ACHN (cell line): ENCODE data around the gene CRB3.

Source experiments
- DNase-seq: peaks from one replicate; pipeline ENCODE4 v3.0.0-alpha.2; 2015
- in situ Hi-C: cut with HindIII; loops from 2 replicates; pipeline ENCODE4 v1.10.0; 2017; ENCODE audit warnings: low sequenced_read_pairs, low pct_ligation_motif_present, low pct_unique_long_range_greater_than_20kb

CRB3 gene

DNA sequence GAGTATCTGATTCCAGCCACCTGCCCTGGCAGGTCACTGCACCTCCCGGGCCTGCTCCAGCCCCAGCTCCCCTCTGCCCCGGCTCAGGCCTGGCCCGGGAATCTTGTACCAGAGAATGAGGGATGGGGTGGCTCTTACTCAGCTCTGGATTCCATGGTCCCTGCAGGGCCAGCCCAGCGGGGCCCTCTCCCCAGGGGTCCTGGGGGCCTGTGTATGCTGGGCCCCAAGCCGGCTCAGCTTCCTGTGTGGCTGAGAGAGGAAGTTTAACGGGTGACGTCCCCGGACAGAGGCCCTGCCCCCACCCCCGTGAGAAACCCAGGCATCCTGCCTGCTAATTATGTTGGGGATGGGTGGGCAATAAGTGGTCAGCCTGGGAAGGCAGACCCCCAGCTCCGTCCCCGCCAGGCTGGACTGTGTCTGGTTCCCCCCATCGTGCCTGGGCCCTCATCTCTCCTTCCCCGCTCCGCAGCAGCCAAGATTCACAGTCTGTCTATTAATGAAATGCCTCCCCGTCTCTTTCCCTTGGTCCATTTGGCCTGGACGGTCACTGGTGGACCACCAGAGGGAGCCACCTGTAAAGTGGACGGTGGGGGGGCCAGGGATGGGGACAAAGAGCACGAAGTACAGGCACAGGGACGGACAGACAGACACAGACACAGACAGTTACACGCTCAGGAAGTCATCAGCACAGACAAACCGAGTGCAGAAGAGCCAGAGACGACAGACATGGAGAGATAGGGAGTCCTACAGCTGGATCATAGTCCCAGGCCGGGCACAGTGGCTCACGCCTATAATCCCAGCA, 17.7 kb downstream of the CRB3 start, which contains the start of gene DENND1C:
TSS of gene DENND1C (minus strand) at position 247 of the 802 bp plus-strand sequence. CDS start at position 155, 92 bp downstream.
- peak; percentile 39 for DNase-seq
- in situ Hi-C loops = no loop called here

- DNase-seq = no peak
- in situ Hi-C loops = no loop called here
Measured at GRCh38 chr19:6482343-6482686, 18.2 kb downstream of the CRB3 start.

GRCh38 chr19:6483235-6483634, 19.2 kb downstream of the CRB3 start:
- in situ Hi-C loops = no loop called here
- DNase-seq = no peak

DNA sequence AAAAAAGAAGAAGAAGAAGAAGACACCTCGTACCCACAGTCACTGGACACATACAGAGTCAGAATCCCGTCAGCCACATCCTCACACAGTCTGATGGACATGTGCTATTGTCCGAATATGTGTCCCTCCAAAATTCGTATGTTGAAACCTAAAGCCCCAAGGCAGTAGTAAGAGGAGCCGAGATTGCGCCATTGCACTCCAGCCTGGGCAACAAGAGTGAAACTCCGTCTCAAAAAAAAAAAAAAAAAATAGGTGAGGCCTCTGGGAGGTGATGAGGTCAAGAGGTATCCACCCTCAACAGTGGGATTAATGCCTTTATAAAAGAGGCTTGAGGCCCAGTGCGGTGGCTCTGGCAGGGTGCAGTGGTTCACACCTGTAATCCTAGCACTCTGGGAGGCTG, 20.2 kb downstream of the CRB3 start:
- DNase-seq = no peak
- in situ Hi-C loops = no loop called here

GRCh38 chr19:6484831-6485230, 20.8 kb downstream of the CRB3 start:
- no peak for DNase-seq
- in situ Hi-C loops = no loop called here

GRCh38 chr19:6489278-6490061, 25.4 kb downstream of the CRB3 start:
- in situ Hi-C loops = no loop called here
- no peak for DNase-seq

DNA sequence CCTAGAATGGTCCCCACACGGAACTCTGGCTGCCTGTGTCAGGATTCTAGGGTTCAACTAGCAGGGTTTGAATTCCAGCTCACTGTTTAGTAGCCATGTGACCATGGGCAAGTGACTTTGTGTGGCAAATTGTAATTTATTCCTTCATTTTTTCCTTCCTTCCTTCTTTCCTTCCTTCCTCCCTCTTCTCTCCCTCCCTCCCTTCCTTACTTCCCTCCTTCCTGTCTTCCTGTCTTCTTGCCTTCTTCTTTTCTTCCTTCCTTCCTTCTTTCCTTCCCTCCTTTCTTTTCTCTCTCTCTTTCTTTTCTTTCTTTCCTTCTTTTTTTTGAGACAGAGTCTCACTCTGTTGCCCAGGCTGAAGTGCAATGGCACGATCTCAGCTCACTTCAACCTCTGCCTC, 26.1 kb downstream of the CRB3 start:
- DNase-seq = no peak
- in situ Hi-C loops = no loop called here

DNA sequence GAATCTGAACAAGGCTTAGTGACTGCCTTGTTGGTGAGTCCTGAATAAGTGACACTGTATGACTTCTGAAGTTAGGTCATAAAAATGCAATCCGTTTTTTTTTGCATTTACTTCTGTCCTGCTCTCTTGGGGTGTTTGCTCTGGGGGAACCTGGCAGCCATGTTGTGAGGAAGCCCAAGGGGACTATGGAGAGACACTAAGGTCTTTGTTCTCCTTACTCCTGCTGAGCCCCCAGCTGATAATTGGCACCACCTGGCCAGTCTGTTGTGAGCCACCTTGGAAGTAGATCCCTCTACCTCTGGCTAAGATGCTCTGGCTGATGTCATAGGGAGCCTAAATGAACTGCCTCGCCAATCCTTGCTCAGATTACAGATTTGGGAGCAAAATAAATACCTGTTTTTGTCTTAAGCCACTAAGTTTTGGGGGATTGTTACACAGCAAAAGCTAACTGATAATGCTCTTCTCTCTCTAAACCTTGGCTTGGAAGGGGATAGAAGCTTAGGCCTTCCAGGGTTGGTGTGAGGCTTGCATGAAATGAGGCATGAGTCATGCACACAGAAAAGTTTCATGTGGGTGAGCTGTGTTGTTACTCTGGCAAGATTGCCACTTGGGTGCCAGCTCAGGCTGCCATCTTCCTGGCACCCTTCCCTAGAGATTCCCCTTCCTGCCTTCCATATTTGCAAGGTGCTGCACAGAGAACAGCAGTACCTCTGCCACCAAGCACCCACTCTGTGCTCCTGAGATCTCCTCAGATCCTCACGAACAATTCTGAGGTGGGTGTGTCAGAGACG, 27.9 kb downstream of the CRB3 start:
- no peak for DNase-seq
- in situ Hi-C loops = no loop called here

- DNase-seq = no peak
- in situ Hi-C loops = no loop called here
Measured at GRCh38 chr19:6494438-6495036, 30.5 kb downstream of the CRB3 start.

- in situ Hi-C loops = no loop called here
Measured at GRCh38 chr19:6495947-6496346, 31.9 kb downstream of the CRB3 start.

DNA sequence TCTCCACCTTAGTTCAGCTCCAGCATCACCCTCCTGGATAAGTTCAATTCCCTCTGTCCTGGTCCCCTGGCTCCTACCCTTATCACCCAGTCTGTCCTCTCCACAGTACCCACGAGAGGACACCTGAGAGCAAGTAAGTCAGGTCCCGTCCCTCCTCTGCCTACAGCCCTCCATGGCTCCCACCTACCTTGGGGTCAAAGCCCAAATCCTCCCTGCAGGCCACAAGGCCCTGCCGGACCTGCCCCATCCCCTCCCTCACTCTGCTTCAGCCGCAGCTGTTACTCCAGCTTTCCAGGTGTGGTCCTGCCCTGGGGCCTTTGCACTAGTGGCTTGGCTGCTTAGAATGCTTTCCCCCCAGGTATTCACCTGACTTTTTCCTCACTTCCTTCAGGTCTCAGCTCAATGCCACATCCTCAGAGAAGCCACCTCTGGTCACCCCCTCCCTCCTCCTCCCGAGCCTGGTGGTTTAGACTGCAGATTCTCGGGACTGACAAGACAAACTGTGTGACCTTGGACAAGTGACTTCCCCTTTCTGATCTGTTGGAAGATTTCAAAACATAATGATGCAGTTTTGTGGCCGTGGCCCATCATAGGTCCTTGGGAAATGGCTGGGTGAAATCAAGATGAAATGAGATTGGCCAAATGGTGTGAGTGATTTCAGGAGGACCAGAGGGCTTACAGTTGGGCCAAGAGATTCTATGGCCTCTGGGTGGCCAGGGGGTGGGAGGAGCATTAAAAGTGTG, 34.4 kb downstream of the CRB3 start:
- DNase-seq = no peak
- in situ Hi-C loops = no loop called here

More at GRCh38 chr19:6495947-6496346, 31.9 kb downstream of the CRB3 start:
- DNase-seq = no peak

DNA sequence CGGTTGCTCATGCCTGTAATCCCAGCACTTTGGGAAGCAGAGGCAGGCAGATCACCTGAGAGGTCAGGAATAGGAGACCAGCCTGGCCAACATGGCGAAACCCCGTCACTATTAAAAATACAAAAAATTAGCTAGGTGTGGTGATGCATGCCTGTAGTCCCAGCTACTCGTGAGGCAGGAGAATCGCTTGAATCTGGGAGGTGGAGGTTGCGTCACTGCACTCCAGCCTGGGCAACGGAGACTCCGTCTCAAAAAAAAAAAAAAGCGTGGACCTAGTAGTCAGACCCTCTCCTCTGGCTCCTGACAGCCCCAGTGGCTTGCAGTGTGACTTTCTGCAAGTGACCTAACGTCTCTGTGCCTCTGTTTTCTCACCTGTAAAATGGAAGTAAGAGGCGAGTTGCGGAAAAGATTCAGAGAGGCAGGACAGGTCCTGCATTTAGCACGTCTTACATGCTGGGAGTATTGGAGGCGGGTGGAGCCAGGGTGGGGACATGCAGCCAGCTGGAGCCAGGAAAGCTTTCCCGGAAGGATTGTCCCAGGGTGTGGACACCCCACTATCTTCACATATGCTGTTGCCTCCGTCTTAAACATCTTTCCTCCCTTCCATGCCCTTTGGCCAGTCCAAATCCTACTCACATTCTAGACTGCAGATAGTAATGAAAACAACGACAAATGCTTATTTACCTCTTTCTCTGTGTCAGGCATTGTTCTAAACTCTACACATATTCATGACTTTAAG, 35.1 kb downstream of the CRB3 start:
- DNase-seq = no peak
- in situ Hi-C loops = no loop called here

GRCh38 chr19:6500837-6501739, 37.0 kb downstream of the CRB3 start:
- no peak for DNase-seq
- in situ Hi-C loops = no loop called here

DNA sequence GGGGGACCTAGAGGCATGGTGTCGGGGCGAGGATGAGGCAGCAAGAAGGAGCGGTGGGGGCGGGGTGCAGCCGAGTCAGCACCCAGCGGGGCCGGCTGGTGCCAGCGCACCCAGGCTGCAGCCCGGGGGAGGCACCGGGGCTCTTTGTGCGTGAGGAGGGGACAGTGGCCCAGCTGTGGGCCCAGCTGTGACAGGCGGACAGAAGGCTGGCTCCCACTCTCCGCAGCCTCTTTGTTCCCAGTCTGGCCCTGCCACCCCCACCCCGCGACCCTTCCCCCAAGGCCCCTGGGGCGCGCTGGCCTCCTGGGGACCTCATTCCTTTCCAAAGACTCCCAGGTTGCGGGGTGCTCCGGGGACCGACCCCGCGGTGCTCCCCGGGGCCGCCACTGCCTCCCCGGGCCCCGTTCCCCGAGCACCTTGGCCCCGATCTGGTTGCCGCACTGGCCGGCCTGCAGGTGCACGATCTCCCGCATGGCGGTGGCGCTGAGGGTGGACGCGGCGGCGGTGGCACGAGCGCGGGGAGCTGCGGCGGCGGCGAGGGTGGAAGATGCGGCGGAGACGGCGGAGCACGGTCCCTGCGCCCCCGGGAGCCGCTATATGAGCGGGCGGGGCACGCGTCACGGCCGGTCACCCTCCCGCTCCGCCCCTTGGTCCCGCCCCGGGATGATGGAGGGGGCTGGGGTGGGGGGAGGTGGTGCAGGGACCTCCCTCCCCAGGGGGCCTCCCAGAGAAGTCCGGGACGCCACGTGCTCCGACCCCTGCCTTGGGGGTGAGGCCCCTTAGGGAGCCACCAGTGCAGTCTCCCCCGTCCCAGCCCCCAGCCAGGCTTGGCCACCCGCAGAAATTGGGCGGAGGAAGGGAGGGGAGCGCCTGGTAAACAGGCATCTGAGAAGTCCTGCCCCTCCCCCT, 37.9 kb downstream of the CRB3 start, which contains the start of gene TUBB4A:
TSS of gene TUBB4A (minus strand) at position 570 of the 909 bp plus-strand sequence. CDS start at position 473, 97 bp downstream.
- in situ Hi-C loops = no loop called here
- DNase-seq = peak; percentile 26

DNA sequence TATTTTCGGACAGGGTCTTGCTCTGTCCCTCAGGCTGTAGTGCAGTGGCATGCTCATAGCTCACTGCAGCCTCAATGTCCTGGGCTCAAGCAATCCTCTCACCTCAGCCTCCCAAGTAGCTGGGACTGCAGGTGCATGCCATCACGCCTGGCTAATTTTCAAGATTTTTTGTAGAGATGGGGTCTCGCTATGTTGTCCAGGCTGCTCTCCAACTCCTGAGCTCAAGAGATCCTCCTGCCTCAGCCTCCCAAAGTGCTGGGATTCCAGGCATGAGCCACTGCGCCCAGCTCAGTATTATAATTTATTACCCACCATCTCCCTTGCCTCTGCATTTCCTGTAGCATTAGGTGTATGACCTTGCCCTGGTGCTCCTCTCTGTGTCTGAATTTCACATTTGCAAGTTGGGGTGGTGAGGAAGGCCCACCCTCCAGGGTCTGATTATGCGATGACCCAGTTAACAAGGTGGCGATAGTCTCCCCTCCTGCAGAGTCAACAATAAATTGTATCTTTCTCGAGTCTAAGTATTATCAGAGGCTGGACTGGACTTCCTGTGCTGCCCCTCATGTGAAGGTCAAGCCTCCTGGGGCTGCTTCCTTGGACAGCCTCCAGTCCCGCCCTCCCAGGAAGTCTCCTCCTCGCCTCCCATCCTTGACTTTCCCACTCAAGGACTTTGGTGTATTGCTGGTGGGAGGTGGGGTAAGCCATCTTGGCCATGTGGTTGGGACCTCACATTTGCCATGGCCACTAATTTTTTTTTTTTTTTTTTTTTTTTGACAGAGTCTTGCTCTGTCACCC, 39.5 kb downstream of the CRB3 start:
- in situ Hi-C loops = no loop called here
- no peak for DNase-seq
